ENCODE results near the gene GTPBP4.

DNA sequence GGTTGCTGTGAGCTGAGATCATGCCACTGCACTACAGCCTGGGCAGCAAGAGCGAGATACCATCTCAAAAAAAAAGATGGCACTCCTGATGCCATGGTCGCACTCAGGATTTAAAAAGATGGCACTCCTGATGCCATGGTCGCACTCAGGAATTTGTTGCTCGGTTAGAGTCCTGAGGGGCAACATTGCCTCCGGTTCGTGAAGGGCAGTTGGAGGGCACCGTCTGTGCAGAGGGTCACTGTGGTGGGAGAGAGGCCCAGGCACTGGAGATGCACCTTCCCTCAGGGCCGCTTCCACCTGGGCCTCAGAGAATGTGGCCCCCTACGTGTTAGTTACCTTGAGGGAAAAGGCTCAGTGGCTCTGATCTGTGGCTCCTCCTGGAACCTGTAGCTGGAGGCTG is 18.3 kb downstream of the GTPBP4 start:
- TF ChIP-seq, protein P1, sequence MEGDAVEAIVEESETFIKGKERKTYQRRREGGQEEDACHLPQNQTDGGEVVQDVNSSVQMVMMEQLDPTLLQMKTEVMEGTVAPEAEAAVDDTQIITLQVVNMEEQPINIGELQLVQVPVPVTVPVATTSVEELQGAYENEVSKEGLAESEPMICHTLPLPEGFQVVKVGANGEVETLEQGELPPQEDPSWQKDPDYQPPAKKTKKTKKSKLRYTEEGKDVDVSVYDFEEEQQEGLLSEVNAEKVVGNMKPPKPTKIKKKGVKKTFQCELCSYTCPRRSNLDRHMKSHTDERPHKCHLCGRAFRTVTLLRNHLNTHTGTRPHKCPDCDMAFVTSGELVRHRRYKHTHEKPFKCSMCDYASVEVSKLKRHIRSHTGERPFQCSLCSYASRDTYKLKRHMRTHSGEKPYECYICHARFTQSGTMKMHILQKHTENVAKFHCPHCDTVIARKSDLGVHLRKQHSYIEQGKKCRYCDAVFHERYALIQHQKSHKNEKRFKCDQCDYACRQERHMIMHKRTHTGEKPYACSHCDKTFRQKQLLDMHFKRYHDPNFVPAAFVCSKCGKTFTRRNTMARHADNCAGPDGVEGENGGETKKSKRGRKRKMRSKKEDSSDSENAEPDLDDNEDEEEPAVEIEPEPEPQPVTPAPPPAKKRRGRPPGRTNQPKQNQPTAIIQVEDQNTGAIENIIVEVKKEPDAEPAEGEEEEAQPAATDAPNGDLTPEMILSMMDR (IDR thresholded peaks at IDR 0.05), result no peak
- TF ChIP-seq EZH2 (IDR thresholded peaks at IDR 0.05) (no peak), EZH2phosphoT487 (IDR thresholded peaks at IDR 0.05) (no peak)

All from neural progenitor cell (in vitro differentiated cells).